CD4-positive, alpha-beta memory T cell (primary cell): ENCODE results near the gene GRM4. TPM values are rescaled to one million over a fixed set of nuclear protein-coding genes. Genes with fewer than 3 reads are reported as not detected.

Source experiments
- CTCF ChIA-PET: fragments of 350-600 bp; sonication (Branson Sonifier 250); formaldehyde crosslinking; loops from one replicate; lab custom pipeline; 2021; ENCODE audit warnings: inconsistent platforms; ENCODE audit not compliant: partially characterized antibody; lab: Charles Lee
- POLR2A ChIA-PET: fragments of 350-600 bp; sonication (Branson Sonifier 250); formaldehyde crosslinking; loops from one replicate; lab custom pipeline; 2021; ENCODE audit not compliant: partially characterized antibody; lab: Charles Lee
- DNase-seq, 5 donors: peaks; one replicate each; pipeline versions ENCODE4 v3.0.0 to v3.0.0-alpha.2; 2020 to 2022; ENCODE audit warnings: mixed read lengths in 1 of 5
- H3K27ac ChIP-seq: one replicate; pipeline ENCODE4 v1.7.0; 2013; ENCODE audit warnings: low read depth, low read length
- H3K27me3 ChIP-seq: 2 replicates; pipeline ENCODE4 v1.7.0; 2013; ENCODE audit warnings: mild to moderate bottlenecking, low read length, moderate library complexity; ENCODE audit not compliant: insufficient read depth
- H3K36me3 ChIP-seq: 2 replicates; pipeline ENCODE4 v1.7.0; 2013; ENCODE audit warnings: mild to moderate bottlenecking, low read length, moderate library complexity; ENCODE audit not compliant: insufficient read depth
- H3K4me1 ChIP-seq: 2 replicates; pipeline ENCODE4 v1.7.0; 2013; ENCODE audit warnings: mild to moderate bottlenecking, low read length, moderate library complexity; ENCODE audit not compliant: insufficient read depth
- H3K4me3 ChIP-seq, 2 donors: one replicate each; pipeline ENCODE4 v1.7.0; 2013; ENCODE audit warnings: low read length in 2 of 2, mild to moderate bottlenecking in 1 of 2
- H3K9me3 ChIP-seq, 2 donors: one replicate each; pipeline ENCODE4 v1.7.0; 2013; ENCODE audit warnings: low read length in 2 of 2, control low read depth in 1 of 2; ENCODE audit not compliant: control insufficient read depth in 1 of 2
- H3K27ac Mint-ChIP-seq, 7 donors: one replicate each; pipeline ENCODE4 v1.8.0; 2020 to 2021; ENCODE audit warnings: mixed read lengths in 7 of 7, mild to moderate bottlenecking in 6 of 7, inconsistent platforms in 3 of 7, moderate library complexity in 3 of 7
- H3K27me3 Mint-ChIP-seq, 2 donors: one replicate each; pipeline ENCODE4 v1.8.0; 2020 to 2021; ENCODE audit warnings: mixed read lengths in 2 of 2
- H3K36me3 Mint-ChIP-seq, 2 donors: one replicate each; pipeline ENCODE4 v1.8.0; 2020 to 2021; ENCODE audit warnings: mixed read lengths in 2 of 2, inconsistent platforms in 1 of 2, mild to moderate bottlenecking in 1 of 2
- H3K4me1 Mint-ChIP-seq, 4 donors: one replicate each; pipeline ENCODE4 v1.8.0; 2020 to 2021; ENCODE audit warnings: mixed read lengths in 4 of 4, mild to moderate bottlenecking in 1 of 4
- H3K4me3 Mint-ChIP-seq, 8 donors: one replicate each; pipeline ENCODE4 v1.8.0; 2020 to 2021; ENCODE audit warnings: mixed read lengths in 8 of 8, mild to moderate bottlenecking in 7 of 8, moderate library complexity in 6 of 8, inconsistent platforms in 3 of 8
- H3K9me3 Mint-ChIP-seq, 8 donors: one replicate each; pipeline ENCODE4 v1.8.0; 2020 to 2021; ENCODE audit warnings: mixed read lengths in 8 of 8, mild to moderate bottlenecking in 5 of 8, inconsistent platforms in 3 of 8, moderate library complexity in 1 of 8
- intact Hi-C: fragments of 100-400 bp; cut with micrococcal nuclease; formaldehyde crosslinking; loops from one replicate; pipeline ENCODE4 v1.15.1; 2023
- polyA plus RNA-seq, 2 donors: library from polyadenylated mRNA; unstranded; fragments of 300-500 nt; fragmentation: Illumina TruSeq; gene quantifications; one replicate each; pipeline ENCODE4 v1.2.3, GENCODE V29; 2021
- total RNA-seq, 2 experiments: library from RNA; stranded (reverse); gene quantifications; one replicate each; pipeline ENCODE4 v1.2.3, GENCODE V29; 2021

The GRM4 gene
- total and polyA plus RNA-seq, 4 experiments from 2014 or later, result 0.09 TPM; not detected in 3

DNA sequence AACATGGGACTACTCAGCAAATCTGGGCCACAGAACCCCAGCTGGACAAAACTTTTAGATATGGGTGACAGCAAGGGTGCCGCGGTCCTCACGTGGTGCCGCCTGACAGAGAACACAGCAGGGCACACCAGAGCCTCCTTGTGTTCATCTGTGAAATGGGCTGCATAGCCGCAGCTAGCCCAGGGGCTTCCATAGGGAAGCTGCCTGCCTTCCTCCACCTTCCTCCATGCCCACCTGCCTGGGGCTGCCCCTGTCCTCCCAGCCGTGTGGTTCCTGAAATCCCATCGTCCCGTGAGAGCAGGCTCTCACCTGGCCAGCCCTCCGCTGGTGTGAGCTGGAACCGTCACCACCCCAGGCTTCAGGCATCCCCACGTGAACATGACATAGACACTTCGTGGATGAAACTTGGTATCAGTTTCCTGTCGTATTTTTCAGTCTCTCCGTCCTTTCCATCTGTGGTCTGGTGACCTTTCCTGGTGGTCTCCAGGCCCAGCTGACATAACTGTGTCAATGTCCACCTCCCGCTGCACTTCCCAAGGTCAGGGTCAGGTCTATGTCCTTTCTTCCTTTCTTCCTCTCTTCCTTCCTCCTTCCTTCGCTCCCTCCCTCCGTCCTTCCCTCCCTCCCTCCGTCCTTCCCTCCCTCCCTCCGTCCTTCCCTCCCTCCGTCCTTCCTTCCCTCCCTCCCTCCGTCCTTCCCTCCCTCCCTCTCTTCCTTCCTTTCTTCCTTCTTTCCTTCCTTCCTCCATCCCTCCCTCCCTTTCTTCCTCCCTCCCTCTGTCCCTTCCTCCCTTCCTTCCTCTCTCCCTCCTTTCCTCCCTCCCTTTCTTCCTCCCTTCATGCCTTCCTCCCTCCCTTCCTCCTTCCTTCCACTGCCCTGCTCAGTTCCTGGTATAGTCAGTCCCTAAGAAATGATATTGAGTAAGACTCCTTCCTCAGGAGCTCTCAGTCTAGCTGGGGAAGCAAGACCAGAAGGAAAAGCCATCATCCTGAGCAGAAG is 78.8 kb downstream of the GRM4 start:
- Mint-ChIP-seq H3K4me3 (no peak overlapping the region), H3K36me3 (no peaks in the 10 kb centered on the region)
- intact Hi-C loops, result no loop called here

DNA sequence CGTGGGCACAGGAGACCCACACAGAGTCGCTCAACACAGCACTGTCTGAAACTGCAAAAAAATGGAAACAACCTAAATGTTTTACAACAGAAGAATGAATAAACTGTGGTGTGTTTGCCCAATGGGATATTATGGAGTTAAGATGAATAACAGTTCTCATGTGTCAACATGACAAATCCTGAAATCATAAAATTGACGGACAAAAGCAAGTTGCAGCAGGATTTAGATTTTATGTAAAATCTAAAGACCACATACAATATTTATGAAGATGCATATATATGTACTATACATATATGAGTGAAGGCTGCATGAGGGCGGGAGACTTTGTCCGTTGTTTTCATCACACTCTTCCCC is 79.7 kb downstream of the GRM4 start:
- H3K36me3 ChIP-seq, result no peaks in the 10 kb centered on the region
- H3K27me3 Mint-ChIP-seq, result peaks cover 11 to 13% of the 10 kb centered on the region in 2 donors
- H3K27me3 ChIP-seq, result no peaks in the 10 kb centered on the region
- no peak for DNase-seq
- POLR2A ChIA-PET, result no interaction called here
- H3K9me3 Mint-ChIP-seq, result peaks cover 0 to 4% (median 0%) of the 10 kb centered on the region in 8 donors
- intact Hi-C loops, result no loop called here
- no peaks in the 10 kb centered on the region for H3K9me3 ChIP-seq
- H3K4me1 ChIP-seq, result no peaks in the 10 kb centered on the region
- no peak overlapping the region for H3K4me3 Mint-ChIP-seq
- no peak overlapping the region for H3K27ac ChIP-seq
- H3K36me3 Mint-ChIP-seq, result no peaks in the 10 kb centered on the region
- H3K4me3 ChIP-seq, result no peak overlapping the region
- CTCF ChIA-PET, result no interaction called here
- H3K27ac Mint-ChIP-seq, result no peak overlapping the region
- no peaks in the 10 kb centered on the region for H3K4me1 Mint-ChIP-seq

More for the DNA sequence above, 78.8 kb downstream of the GRM4 start:
- H3K4me3 ChIP-seq, result no peak overlapping the region
- H3K27ac Mint-ChIP-seq, result no peak overlapping the region
- H3K27me3 ChIP-seq, result no peaks in the 10 kb centered on the region
- H3K27me3 Mint-ChIP-seq, result peaks cover 11 to 13% of the 10 kb centered on the region in 2 donors
- peaks cover 0 to 4% (median 0%) of the 10 kb centered on the region in 8 donors for H3K9me3 Mint-ChIP-seq
- no peak for DNase-seq
- ChIA-PET POLR2A (no interaction called here), CTCF (no interaction called here)
- H3K4me1 ChIP-seq, result no peaks in the 10 kb centered on the region
- H3K27ac ChIP-seq, result no peak overlapping the region
- no peaks in the 10 kb centered on the region for H3K9me3 ChIP-seq
- H3K4me1 Mint-ChIP-seq, result no peaks in the 10 kb centered on the region
- H3K36me3 ChIP-seq, result no peaks in the 10 kb centered on the region

DNA sequence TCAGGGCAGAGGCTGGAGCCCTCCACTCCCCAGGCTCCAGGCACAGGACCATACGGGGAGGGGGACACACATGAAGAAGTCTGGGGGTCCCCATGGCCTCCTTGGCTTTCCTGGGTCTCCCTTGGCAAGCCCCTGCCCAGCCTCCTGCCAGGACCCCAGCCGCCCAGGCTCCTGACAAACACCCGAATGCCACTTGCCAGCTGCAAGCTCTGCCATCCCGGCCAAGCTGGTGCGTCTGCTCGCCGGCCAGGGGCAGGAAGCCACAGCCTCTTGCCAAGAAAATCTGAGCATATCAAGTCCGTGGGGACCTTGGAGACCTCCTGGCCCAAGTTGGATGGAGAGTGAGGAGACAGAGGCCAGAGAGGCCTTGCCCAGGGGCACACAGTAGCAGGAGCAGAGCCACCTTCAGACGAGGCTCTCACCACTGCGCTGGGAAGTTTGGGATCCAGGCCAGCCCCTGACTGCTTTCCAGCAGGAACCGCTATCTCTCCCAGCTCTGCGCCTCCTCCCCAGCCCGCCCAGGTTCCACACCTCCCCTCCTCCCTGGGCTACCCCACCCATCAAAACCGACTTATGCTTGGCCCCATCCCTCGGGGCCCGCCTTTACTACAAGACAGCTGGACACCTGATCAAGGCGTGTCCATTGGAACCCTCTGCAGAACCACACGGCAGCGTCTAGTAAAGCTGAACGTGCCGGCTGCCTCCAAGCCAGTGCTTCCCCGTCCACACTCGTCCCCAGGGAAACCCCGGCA is 80.2 kb downstream of the GRM4 start:
- no peaks in the 10 kb centered on the region for H3K4me1 ChIP-seq
- ChIA-PET CTCF (no interaction called here), POLR2A (no interaction called here)
- Mint-ChIP-seq H3K27me3 (peaks cover 11 to 13% of the 10 kb centered on the region in 2 donors), H3K27ac (no peak overlapping the region), H3K9me3 (peaks cover 0 to 4% (median 0%) of the 10 kb centered on the region in 8 donors), H3K4me3 (no peak overlapping the region), H3K36me3 (no peaks in the 10 kb centered on the region), H3K4me1 (no peaks in the 10 kb centered on the region)
- H3K27me3 ChIP-seq, result no peaks in the 10 kb centered on the region
- H3K4me3 ChIP-seq, result no peak overlapping the region
- intact Hi-C loops, result no loop called here
- no peaks in the 10 kb centered on the region for H3K36me3 ChIP-seq
- H3K9me3 ChIP-seq, result no peaks in the 10 kb centered on the region
- no peak overlapping the region for H3K27ac ChIP-seq
- no peak for DNase-seq

DNA sequence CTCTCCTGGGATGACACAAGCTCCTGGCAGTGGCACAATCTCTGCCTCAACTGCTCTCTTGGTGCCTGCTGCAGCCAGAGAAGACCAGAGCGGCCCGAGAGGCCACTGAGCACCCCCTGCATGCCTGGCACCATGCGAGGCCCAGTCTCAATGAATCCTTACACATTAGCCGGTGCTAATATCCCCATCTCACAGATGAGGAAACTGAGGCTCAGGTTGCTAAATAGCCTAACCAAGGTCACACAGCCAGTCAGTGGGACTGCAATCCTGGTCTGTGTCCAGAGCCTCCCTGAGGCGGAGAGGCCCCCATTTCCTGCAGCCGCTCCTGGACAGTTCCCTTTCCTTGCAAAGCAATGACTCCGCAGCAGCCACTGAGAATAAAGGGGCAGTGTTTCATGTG is 81.2 kb downstream of the GRM4 start:
- Histone ChIP-seq H3K4me3 (no peak overlapping the region), H3K27me3 (no peaks in the 10 kb centered on the region), H3K27ac (no peak overlapping the region), H3K9me3 (no peaks in the 10 kb centered on the region), H3K4me1 (no peaks in the 10 kb centered on the region), H3K36me3 (no peaks in the 10 kb centered on the region)
- H3K9me3 Mint-ChIP-seq, result peaks cover 0 to 4% (median 0%) of the 10 kb centered on the region in 8 donors
- no peaks in the 10 kb centered on the region for H3K4me1 Mint-ChIP-seq
- intact Hi-C loops, result no loop called here
- POLR2A ChIA-PET, result no interaction called here
- DNase-seq, result no peak
- CTCF ChIA-PET, result no interaction called here
- H3K4me3 Mint-ChIP-seq, result no peak overlapping the region
- H3K27ac Mint-ChIP-seq, result no peak overlapping the region
- peaks cover 11 to 13% of the 10 kb centered on the region in 2 donors for H3K27me3 Mint-ChIP-seq
- no peaks in the 10 kb centered on the region for H3K36me3 Mint-ChIP-seq

DNA sequence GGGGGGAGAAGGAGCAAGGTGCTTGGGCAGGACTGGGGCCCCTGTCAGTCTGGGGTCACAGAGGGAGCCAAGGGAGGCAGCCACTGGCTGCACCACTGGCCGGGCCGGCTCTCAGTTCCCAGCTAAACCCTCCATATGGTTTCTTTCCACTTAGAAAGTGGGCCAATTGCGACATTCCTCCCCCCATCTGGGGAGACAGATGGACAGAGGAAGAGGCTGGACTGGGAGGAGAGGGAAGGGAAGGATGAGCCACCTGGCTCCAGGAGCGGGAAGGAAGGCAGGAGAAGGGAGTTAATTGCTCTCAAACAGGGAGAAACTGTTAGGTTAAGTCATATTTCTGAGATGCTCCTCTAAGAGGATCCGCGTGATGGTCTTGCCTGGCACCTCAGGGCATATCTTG is 82.2 kb downstream of the GRM4 start:
- no peaks in the 10 kb centered on the region for H3K4me1 ChIP-seq
- H3K36me3 Mint-ChIP-seq, result no peaks in the 10 kb centered on the region
- POLR2A ChIA-PET, result no interaction called here

DNA sequence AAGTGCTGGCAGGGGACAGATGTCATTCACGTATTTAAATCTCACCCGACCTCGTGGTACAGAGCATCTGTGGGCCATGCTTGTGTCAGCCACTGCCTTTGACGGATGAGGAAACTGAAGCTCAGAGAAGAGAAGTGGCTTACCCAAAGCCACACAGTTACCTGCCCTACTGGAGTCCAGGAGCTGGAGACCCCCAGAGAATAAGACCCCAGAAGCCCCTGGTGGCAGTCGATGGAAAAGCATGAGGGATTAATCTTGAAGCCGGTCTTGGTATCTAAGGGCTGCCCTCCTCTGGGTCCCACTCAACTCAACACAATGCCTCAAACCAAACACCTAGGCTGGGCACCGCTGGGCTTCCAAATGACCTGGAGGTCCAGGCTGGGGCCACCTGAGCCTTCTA is 83.1 kb downstream of the GRM4 start:
- H3K36me3 ChIP-seq, result no peaks in the 10 kb centered on the region
- ChIA-PET CTCF (no interaction called here), POLR2A (no interaction called here)
- H3K4me3 ChIP-seq, result no peak overlapping the region
- H3K27me3 ChIP-seq, result no peaks in the 10 kb centered on the region
- H3K9me3 ChIP-seq, result no peaks in the 10 kb centered on the region
- H3K4me1 ChIP-seq, result no peaks in the 10 kb centered on the region
- peaks cover 0 to 4% (median 0%) of the 10 kb centered on the region in 8 donors for H3K9me3 Mint-ChIP-seq
- peaks cover 11 to 13% of the 10 kb centered on the region in 2 donors for H3K27me3 Mint-ChIP-seq
- no peaks in the 10 kb centered on the region for H3K4me1 Mint-ChIP-seq
- H3K27ac Mint-ChIP-seq, result no peak overlapping the region
- no peaks in the 10 kb centered on the region for H3K36me3 Mint-ChIP-seq
- no peak for DNase-seq
- H3K4me3 Mint-ChIP-seq, result no peak overlapping the region
- no peak overlapping the region for H3K27ac ChIP-seq
- intact Hi-C loops, result no loop called here

More for the DNA sequence above, 82.2 kb downstream of the GRM4 start:
- peaks cover 0 to 4% (median 0%) of the 10 kb centered on the region in 8 donors for H3K9me3 Mint-ChIP-seq
- no peak overlapping the region for H3K27ac ChIP-seq
- no peak overlapping the region for H3K4me3 ChIP-seq
- intact Hi-C loops, result no loop called here
- no peaks in the 10 kb centered on the region for H3K36me3 ChIP-seq
- no peak overlapping the region for H3K27ac Mint-ChIP-seq
- H3K27me3 Mint-ChIP-seq, result peaks cover 11 to 13% of the 10 kb centered on the region in 2 donors
- no peaks in the 10 kb centered on the region for H3K9me3 ChIP-seq
- no peak for DNase-seq
- no peak overlapping the region for H3K4me3 Mint-ChIP-seq
- no peaks in the 10 kb centered on the region for H3K4me1 Mint-ChIP-seq
- no peaks in the 10 kb centered on the region for H3K27me3 ChIP-seq
- CTCF ChIA-PET, result interaction anchor here (1.2 kb wide), 1 partner anchor 9 kb away, joined by 3 read pairs; no protein-coding TSS in a partner anchor

DNA sequence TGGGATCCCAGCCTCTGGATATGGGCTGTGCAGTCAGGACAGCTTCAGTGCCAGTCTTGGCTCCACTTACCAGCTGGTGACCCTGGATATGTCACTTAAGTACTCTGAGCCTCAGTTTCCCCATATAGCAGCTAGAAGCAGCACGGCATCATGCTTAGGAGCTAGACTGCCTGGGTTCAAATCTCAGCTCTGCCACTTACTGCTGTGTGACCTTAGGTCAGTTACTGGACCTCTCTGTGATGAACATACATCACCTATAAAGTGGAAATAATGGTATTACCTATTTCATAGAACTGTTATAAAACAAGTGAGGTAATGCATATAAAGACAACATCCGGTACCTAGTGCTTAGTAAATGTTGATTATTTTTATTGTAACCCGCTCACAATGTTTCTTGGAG is 83.7 kb downstream of the GRM4 start:
- ChIA-PET POLR2A (no interaction called here), CTCF (no interaction called here)
- Histone ChIP-seq H3K27ac (no peak overlapping the region), H3K4me1 (no peaks in the 10 kb centered on the region), H3K27me3 (no peaks in the 10 kb centered on the region), H3K4me3 (no peak overlapping the region), H3K9me3 (no peaks in the 10 kb centered on the region), H3K36me3 (no peaks in the 10 kb centered on the region)
- no peak overlapping the region for H3K4me3 Mint-ChIP-seq
- intact Hi-C loops, result no loop called here
- peaks cover 11 to 13% of the 10 kb centered on the region in 2 donors for H3K27me3 Mint-ChIP-seq
- DNase-seq, result no peak
- no peaks in the 10 kb centered on the region for H3K4me1 Mint-ChIP-seq
- no peak overlapping the region for H3K27ac Mint-ChIP-seq
- H3K9me3 Mint-ChIP-seq, result peaks cover 0 to 4% (median 0%) of the 10 kb centered on the region in 8 donors
- H3K36me3 Mint-ChIP-seq, result no peaks in the 10 kb centered on the region
